Ascending aorta (tissue), 2 donors: ENCODE results near the gene PCED1B. TPM values are rescaled to one million over a fixed set of nuclear protein-coding genes. Genes with fewer than 3 reads are reported as not detected.

Experiments used
- DNase-seq, 2 donors: peaks; one replicate each; pipeline ENCODE4 v3.0.0-alpha.2; 2019; ENCODE audit warnings: low spot score in 2 of 2
- H3K27ac ChIP-seq, 2 donors: fragments of 200-600 bp; sonication (generic); one replicate each; pipeline ENCODE4 v1.5.1; 2016 to 2017; ENCODE audit warnings: mild to moderate bottlenecking in 1 of 2
- H3K27me3 ChIP-seq: fragments of 200-600 bp; sonication (generic); one replicate; pipeline ENCODE4 v1.5.1; 2017
- H3K36me3 ChIP-seq, 2 donors: fragments of 200-600 bp; sonication (generic); one replicate each; pipeline ENCODE4 v1.5.1; 2016
- H3K4me1 ChIP-seq, 2 donors: fragments of 200-600 bp; sonication (generic); one replicate each; pipeline ENCODE4 v1.5.1; 2016 to 2017; ENCODE audit warnings: mild to moderate bottlenecking in 1 of 2
- H3K4me3 ChIP-seq, 2 donors: fragments of 200-600 bp; sonication (generic); one replicate each; pipeline ENCODE4 v1.5.1; 2016 to 2017; ENCODE audit warnings: mild to moderate bottlenecking in 1 of 2
- H3K9me3 ChIP-seq, 2 donors: fragments of 200-600 bp; sonication (generic); one replicate each; pipeline ENCODE4 v1.5.1; 2016
- CTCF ChIP-seq, 3 experiments: fragments of 200-600 bp in 2 of 3; fragments of 450-650 bp in 1 of 3; sonication (generic) in 2 of 3; IDR thresholded peaks; one replicate each; pipeline ENCODE4 v1.5.1; 2016 to 2019; ENCODE audit warnings: antibody characterized with exemption in 3 of 3, mild to moderate bottlenecking in 1 of 3, moderate library complexity in 1 of 3
- intact Hi-C: fragments of 100-400 bp; cut with DNase I; formaldehyde crosslinking; loops from one replicate; pipeline ENCODE4 v1.15.1; 2023
- total RNA-seq: library from RNA; depleted of rRNA; stranded (reverse); fragments of >200 nt; gene quantifications from one replicate; pipeline ENCODE4 v1.1.0, GENCODE V29; 2016

Gene PCED1B
- total RNA-seq, 1 donor from 2014 or later = 1.5 TPM

GRCh38 chr12:47209014-47209413 is 129.6 kb downstream of the PCED1B start:
- no peaks in the 10 kb centered on the region for H3K27me3 ChIP-seq
- peak in 1 of 2 donors; percentile 27 for DNase-seq
- intact Hi-C loops = no loop called here
- H3K36me3 ChIP-seq = peaks cover 0 to 3% of the 10 kb centered on the region in 2 donors
- H3K9me3 ChIP-seq = no peaks in the 10 kb centered on the region
- no peak overlapping the region for H3K4me3 ChIP-seq
- H3K4me1 ChIP-seq = no peaks in the 10 kb centered on the region
- TF ChIP-seq CTCF (IDR thresholded peaks at IDR 0.05) = no peak
- H3K27ac ChIP-seq = no peak overlapping the region

GRCh38 chr12:47210776-47211175 is 131.4 kb downstream of the PCED1B start:
- intact Hi-C loops = no loop called here
- DNase-seq = no peak

GRCh38 chr12:47212701-47213039 is 133.2 kb downstream of the PCED1B start:
- peaks cover 0 to 4% of the 10 kb centered on the region in 2 donors for H3K36me3 ChIP-seq
- H3K4me1 ChIP-seq = no peaks in the 10 kb centered on the region
- intact Hi-C loops = no loop called here
- TF ChIP-seq CTCF (IDR thresholded peaks at IDR 0.05) = no peak
- no peak overlapping the region for H3K4me3 ChIP-seq
- DNase-seq = no peak
- no peaks in the 10 kb centered on the region for H3K9me3 ChIP-seq
- H3K27ac ChIP-seq = no peak overlapping the region
- no peaks in the 10 kb centered on the region for H3K27me3 ChIP-seq

More at GRCh38 chr12:47210776-47211175, 131.4 kb downstream of the PCED1B start:
- no peaks in the 10 kb centered on the region for H3K4me1 ChIP-seq
- no peaks in the 10 kb centered on the region for H3K27me3 ChIP-seq
- H3K27ac ChIP-seq = no peak overlapping the region
- H3K36me3 ChIP-seq = peaks cover 0 to 3% of the 10 kb centered on the region in 2 donors
- H3K4me3 ChIP-seq = no peak overlapping the region
- TF ChIP-seq CTCF (IDR thresholded peaks at IDR 0.05) = no peak
- no peaks in the 10 kb centered on the region for H3K9me3 ChIP-seq

GRCh38 chr12:47213396-47213795 is 134.0 kb downstream of the PCED1B start:
- Histone ChIP-seq H3K27ac (no peak overlapping the region), H3K27me3 (no peaks in the 10 kb centered on the region), H3K4me1 (no peaks in the 10 kb centered on the region), H3K36me3 (peaks cover 0 to 4% of the 10 kb centered on the region in 2 donors), H3K4me3 (no peak overlapping the region), H3K9me3 (no peaks in the 10 kb centered on the region)
- intact Hi-C loops = no loop called here
- no peak for DNase-seq
- no peak for TF ChIP-seq CTCF (IDR thresholded peaks at IDR 0.05)

GRCh38 chr12:47214001-47214619 is 134.7 kb downstream of the PCED1B start:
- intact Hi-C loops = no loop called here

More at GRCh38 chr12:47214001-47214619, 134.7 kb downstream of the PCED1B start:
- TF ChIP-seq CTCF (IDR thresholded peaks at IDR 0.05) = no peak
- DNase-seq = no peak
- Histone ChIP-seq H3K4me1 (no peaks in the 10 kb centered on the region), H3K36me3 (peaks cover 0 to 4% of the 10 kb centered on the region in 2 donors), H3K4me3 (no peak overlapping the region), H3K9me3 (no peaks in the 10 kb centered on the region), H3K27ac (no peak overlapping the region), H3K27me3 (no peaks in the 10 kb centered on the region)
